Mammary epithelial cell (primary cell): ENCODE results near the gene VPS37C.
"Not testable (repeated sequence)": the region's sequence is repeated elsewhere in the genome, so short reads cannot be mapped to it uniquely, and the experiment has no call there.

Source experiments
- CTCF ChIP-seq, 2 donors: IDR thresholded peaks in 1 of 2; conservative IDR thresholded peaks in 1 of 2; 2 replicates each; pipeline ENCODE4 v1.5.1; 2011 to 2012; ENCODE audit warnings: inconsistent platforms in 2 of 2, low read length in 2 of 2, mild to moderate bottlenecking in 2 of 2, control low read depth in 1 of 2, low read depth in 1 of 2; ENCODE audit not compliant: insufficient read depth in 1 of 2; ENCODE audit errors: extremely low read depth in 1 of 2
- EZH2 ChIP-seq: IDR thresholded peaks from 2 replicates; pipeline ENCODE4 v1.6.1; 2012; ENCODE audit warnings: low read length, inconsistent platforms, borderline replicate concordance

- TF ChIP-seq CTCF (conservative IDR thresholded peaks at IDR 0.05 in 1 of 2, IDR thresholded peaks at IDR 0.05 in 1 of 2; ENCODE audit: extremely low read depth in 1 of 2, insufficient read depth in 1 of 2, low read depth in 1 of 2, low read length in 2 of 2); EZH2: not testable (repeated sequence)
Observed at GRCh38 chr11:61203873-61204272, 42.6 kb upstream of the VPS37C start.
